Neutrophil (primary cell): ENCODE measurements around the gene OR8A1.

Experiments
- H3K27ac ChIP-seq: fragments of 200-600 bp; sonication (generic); 2 replicates; pipeline ENCODE4 v1.5.1; 2016; ENCODE audit warnings: mild to moderate bottlenecking, moderate library complexity
- H3K27me3 ChIP-seq: fragments of 200-600 bp; sonication (generic); 2 replicates; pipeline ENCODE4 v1.6.0; 2016; ENCODE audit warnings: mild to moderate bottlenecking
- H3K36me3 ChIP-seq: fragments of 200-600 bp; sonication (generic); 2 replicates; pipeline ENCODE4 v1.5.1; 2017
- H3K4me1 ChIP-seq, 2 experiments: fragments of 200-600 bp in 1 of 2; sonication (generic) in 1 of 2; 1 replicate in 1 of 2; 2 replicates in 1 of 2; pipeline versions ENCODE4 v1.5.1 to v1.6.1; 2013 to 2016; ENCODE audit warnings: low read depth in 1 of 2, low read length in 1 of 2, mild to moderate bottlenecking in 1 of 2, moderate library complexity in 1 of 2; ENCODE audit not compliant: control insufficient read depth in 1 of 2, insufficient read depth in 1 of 2
- H3K4me3 ChIP-seq, 2 experiments: fragments of 200-600 bp in 1 of 2; sonication (generic) in 1 of 2; 1 replicate in 1 of 2; 2 replicates in 1 of 2; pipeline ENCODE4 v1.5.1; 2013 to 2016; ENCODE audit warnings: low read depth in 1 of 2, low read length in 1 of 2, mild to moderate bottlenecking in 1 of 2, moderate library complexity in 1 of 2
- H3K9me3 ChIP-seq: fragments of 200-600 bp; sonication (generic); 2 replicates; pipeline ENCODE4 v1.5.1; 2016
- TF ChIP-seq, protein P1 (sequence below): fragments of 200-600 bp; sonication (generic); IDR thresholded peaks from 2 replicates; pipeline ENCODE4 v1.5.1; 2016; ENCODE audit warnings: antibody characterized with exemption

The OR8A1 gene

DNA sequence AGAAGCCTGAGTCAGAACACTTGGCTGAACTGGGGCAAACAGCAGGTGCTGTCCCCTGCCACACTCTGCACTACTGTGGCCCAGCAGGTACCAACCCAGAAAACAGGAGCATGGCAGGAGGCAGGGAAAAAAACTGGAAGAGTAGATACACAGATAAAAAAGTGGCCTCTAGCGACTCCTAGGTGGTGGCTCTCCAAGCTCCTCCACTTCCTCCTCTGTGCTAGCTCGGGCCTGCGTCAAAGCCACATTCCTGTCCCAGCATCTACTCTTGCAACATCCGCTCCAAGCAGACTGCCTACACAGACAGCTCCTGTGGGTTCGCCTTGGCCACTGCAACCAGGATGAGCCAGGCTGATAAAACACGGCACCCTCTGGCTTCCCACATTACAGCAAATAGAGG, 33.3 kb upstream of the OR8A1 start:
- H3K4me3 ChIP-seq, result no peak overlapping the region
- no peaks in the 10 kb centered on the region for H3K27me3 ChIP-seq
- TF ChIP-seq, protein P1, sequence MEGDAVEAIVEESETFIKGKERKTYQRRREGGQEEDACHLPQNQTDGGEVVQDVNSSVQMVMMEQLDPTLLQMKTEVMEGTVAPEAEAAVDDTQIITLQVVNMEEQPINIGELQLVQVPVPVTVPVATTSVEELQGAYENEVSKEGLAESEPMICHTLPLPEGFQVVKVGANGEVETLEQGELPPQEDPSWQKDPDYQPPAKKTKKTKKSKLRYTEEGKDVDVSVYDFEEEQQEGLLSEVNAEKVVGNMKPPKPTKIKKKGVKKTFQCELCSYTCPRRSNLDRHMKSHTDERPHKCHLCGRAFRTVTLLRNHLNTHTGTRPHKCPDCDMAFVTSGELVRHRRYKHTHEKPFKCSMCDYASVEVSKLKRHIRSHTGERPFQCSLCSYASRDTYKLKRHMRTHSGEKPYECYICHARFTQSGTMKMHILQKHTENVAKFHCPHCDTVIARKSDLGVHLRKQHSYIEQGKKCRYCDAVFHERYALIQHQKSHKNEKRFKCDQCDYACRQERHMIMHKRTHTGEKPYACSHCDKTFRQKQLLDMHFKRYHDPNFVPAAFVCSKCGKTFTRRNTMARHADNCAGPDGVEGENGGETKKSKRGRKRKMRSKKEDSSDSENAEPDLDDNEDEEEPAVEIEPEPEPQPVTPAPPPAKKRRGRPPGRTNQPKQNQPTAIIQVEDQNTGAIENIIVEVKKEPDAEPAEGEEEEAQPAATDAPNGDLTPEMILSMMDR, result no peak
- no peak overlapping the region for H3K27ac ChIP-seq
- no peaks in the 10 kb centered on the region for H3K9me3 ChIP-seq
- peaks cover 0 to 13% of the 10 kb centered on the region in 2 experiments for H3K4me1 ChIP-seq
- H3K36me3 ChIP-seq, result no peaks in the 10 kb centered on the region

DNA sequence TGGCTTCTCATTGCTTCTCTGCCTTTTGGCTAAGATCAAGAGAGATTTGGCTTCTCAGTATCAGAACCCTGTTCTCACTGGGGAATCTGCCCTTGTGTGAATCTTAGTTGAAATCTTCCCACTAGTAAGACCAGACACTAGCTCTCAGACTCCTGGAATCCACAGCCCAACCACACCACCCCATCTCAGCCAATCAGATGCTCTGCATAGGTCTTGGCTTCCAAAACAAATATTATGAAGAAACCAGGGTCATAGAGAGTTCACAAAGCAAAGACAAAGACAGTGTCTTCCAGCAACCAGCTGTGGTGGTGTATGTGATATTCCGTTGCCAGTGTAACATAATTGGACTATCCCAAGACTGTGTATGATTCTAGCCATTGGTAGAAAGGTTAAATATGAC, 31.8 kb upstream of the OR8A1 start:
- Histone ChIP-seq H3K4me3 (no peak overlapping the region), H3K4me1 (peaks cover 0 to 13% of the 10 kb centered on the region in 2 experiments), H3K27me3 (no peaks in the 10 kb centered on the region), H3K27ac (no peak overlapping the region), H3K9me3 (no peaks in the 10 kb centered on the region), H3K36me3 (no peaks in the 10 kb centered on the region)
- TF ChIP-seq, protein P1, result no peak

DNA sequence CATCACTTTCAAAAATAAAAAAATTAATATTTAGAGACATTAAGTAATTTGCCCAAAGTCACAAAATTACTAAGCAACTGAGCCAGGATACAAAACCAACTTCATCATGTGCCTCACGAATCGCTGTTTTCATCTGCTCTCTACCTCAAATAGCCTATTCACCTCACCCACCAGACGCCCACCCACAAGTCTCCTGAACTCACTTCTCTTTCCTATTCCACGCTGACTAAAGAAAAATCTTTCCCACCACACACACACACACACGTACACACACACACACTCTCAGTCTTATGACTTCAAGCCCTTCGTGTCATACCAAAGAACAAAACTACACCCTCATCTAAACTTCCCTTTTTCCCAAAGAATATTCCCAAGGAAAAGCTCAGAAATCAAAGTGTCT, 28.6 kb upstream of the OR8A1 start:
- no peaks in the 10 kb centered on the region for H3K27me3 ChIP-seq
- H3K27ac ChIP-seq, result no peak overlapping the region
- H3K9me3 ChIP-seq, result no peaks in the 10 kb centered on the region
- H3K4me3 ChIP-seq, result no peak overlapping the region
- H3K36me3 ChIP-seq, result no peaks in the 10 kb centered on the region
- peaks cover 0 to 4% of the 10 kb centered on the region in 2 experiments for H3K4me1 ChIP-seq
- TF ChIP-seq, protein P1, result no peak

DNA sequence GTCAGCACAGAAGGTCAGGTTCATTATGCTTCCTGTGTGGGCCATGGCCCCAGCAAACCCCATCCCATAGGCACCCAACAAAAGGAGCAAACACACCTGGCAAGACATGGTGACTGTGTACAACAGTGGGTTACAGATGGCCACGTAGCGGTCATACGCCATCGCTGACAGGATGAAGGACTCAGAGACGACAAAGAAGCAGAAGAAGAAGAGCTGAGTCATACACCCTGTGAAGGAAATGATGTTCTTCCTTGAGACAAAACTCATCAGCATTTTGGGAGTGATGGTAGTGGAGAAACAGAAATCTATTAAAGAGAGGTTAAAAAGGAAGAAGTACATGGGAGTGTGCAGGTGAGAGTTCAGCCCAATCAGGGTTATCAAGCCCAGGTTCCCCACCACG, 26.7 kb upstream of the OR8A1 start:
- H3K36me3 ChIP-seq, result no peaks in the 10 kb centered on the region
- H3K27ac ChIP-seq, result no peak overlapping the region
- no peaks in the 10 kb centered on the region for H3K4me1 ChIP-seq
- H3K4me3 ChIP-seq, result no peak overlapping the region
- H3K9me3 ChIP-seq, result no peaks in the 10 kb centered on the region
- no peaks in the 10 kb centered on the region for H3K27me3 ChIP-seq
- TF ChIP-seq, protein P1, result no peak

DNA sequence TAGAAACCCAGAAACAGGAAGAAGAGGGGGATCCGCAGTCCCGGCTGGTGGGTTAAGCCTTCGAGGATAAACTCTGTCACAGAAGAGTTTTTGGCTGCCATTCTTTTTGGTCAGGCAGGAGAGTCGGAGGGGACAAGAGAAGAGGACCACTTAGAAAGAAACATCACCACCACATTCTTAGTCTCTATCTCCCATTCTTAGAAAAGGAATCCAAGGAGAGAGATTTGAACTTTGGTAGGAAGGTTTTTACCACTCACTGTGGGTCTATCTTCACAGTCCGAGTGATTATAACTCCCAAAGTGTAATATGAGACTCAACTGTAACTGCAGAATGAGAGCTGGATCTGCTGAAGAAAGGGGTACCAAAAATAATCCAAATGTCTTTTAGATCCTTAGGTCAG, 26.2 kb upstream of the OR8A1 start, which contains the start of gene OR8B12:
TSS of gene OR8B12 (minus strand) at position 101 of the 400 bp plus-strand sequence. CDS start at position 101, 0 bp downstream.
- no peaks in the 10 kb centered on the region for H3K9me3 ChIP-seq
- H3K4me1 ChIP-seq, result no peaks in the 10 kb centered on the region
- TF ChIP-seq, protein P1, result no peak

DNA sequence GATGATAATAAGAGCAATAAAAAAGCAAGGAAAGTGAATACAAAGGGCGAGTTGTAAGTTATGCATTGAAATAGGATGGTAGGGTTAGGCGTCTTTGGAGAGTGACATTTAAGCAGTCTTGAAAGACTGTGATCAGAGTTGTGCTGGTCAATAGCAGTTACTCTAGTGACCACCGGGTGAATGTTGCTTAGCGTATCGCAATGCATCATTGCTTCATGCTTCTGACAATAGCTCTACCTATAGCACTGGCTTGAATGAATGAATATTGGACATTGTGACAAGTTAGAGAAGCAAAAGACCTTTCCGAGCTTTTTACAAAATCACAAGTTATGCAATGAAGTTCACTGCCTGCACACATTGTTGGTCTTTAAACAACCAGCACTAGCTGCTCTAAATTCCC, 18.6 kb upstream of the OR8A1 start:
- TF ChIP-seq, protein P1, result no peak
- H3K27me3 ChIP-seq, result no peaks in the 10 kb centered on the region
- no peaks in the 10 kb centered on the region for H3K9me3 ChIP-seq
- H3K36me3 ChIP-seq, result no peaks in the 10 kb centered on the region
- H3K4me1 ChIP-seq, result no peaks in the 10 kb centered on the region
- H3K27ac ChIP-seq, result no peak overlapping the region
- no peak overlapping the region for H3K4me3 ChIP-seq

More for the DNA sequence above, 26.2 kb upstream of the OR8A1 start, which contains the start of gene OR8B12:
- no peaks in the 10 kb centered on the region for H3K36me3 ChIP-seq
- H3K27ac ChIP-seq, result no peak within 1 kb of the TSS
- H3K27me3 ChIP-seq, result no peaks in the 10 kb centered on the region
- no peak within 1 kb of the TSS for H3K4me3 ChIP-seq
